ENCODE data around the gene C16orf92. TPM values are rescaled to one million over a fixed set of nuclear protein-coding genes. Genes with fewer than 3 reads are reported as not detected.

Gene C16orf92
- total and polyA plus RNA-seq, 2 of the 13 experiments (the other 11 are each of a cell fraction or from before 2014, with no cell fraction given): not detected

GRCh38 chr16:30025156-30025555, 2.2 kb downstream of the C16orf92 start (continued):
- no peak for TF ChIP-seq RFX3 (CRISPR knock-in tag; IDR thresholded peaks at IDR 0.05)
- TF ChIP-seq THAP8 (CRISPR knock-in tag; IDR thresholded peaks at IDR 0.05; ENCODE audit: borderline replicate concordance): no peak
- no peak for TF ChIP-seq ZNF775 (CRISPR knock-in tag; IDR thresholded peaks at IDR 0.05; ENCODE audit: borderline replicate concordance)
- TF ChIP-seq ZNF510 (CRISPR knock-in tag; IDR thresholded peaks at IDR 0.05; ENCODE audit: low read depth): no peak

GRCh38 chr16:30025574-30025973, 2.6 kb downstream of the C16orf92 start:
- no peaks in the 10 kb centered on the region for H3K36me3 ChIP-seq (replicated peaks in 1 of 2; ENCODE audit: control insufficient read depth in 1 of 2, insufficient read depth in 2 of 2, low read length in 2 of 2)
- H3K4me3 ChIP-seq (replicated peaks in 1 of 3; ENCODE audit: insufficient read depth in 1 of 3, low read depth in 2 of 3, low read length in 3 of 3): no peak overlapping the region
- H3K9me3 ChIP-seq (ENCODE audit: low read length): no peaks in the 10 kb centered on the region
- POLR2A ChIA-PET: no interaction called here
- no peak for ATAC-seq
- in situ Hi-C loops (cut with HindIII; ENCODE audit: extremely low pct_ligation_motif_present, low pct_unique_long_range_greater_than_20kb) (no loop called here), intact Hi-C loops (cut with micrococcal nuclease; ENCODE audit: unreplicated experiment) (no loop called here)
- H3K79me2 ChIP-seq (ENCODE audit: insufficient read depth, low read length): no peaks in the 10 kb centered on the region
- H4K20me1 ChIP-seq (ENCODE audit: insufficient read depth, low read length): no peaks in the 10 kb centered on the region
- CTCF ChIA-PET (ENCODE audit: low intra/inter-chr PET ratio, low total read pairs): no interaction called here
- H3K4me2 ChIP-seq (ENCODE audit: low read depth, low read length): no peak overlapping the region
- TF ChIP-seq ATRX (CRISPR knock-in tag; IDR thresholded peaks at IDR 0.05; ENCODE audit: borderline replicate concordance) (no peak), PAF1 (CRISPR knock-in tag; IDR thresholded peaks at IDR 0.05) (no peak), MYNN (CRISPR knock-in tag; IDR thresholded peaks at IDR 0.05; ENCODE audit: low read depth) (no peak), KDM6A (CRISPR knock-in tag; IDR thresholded peaks at IDR 0.05; ENCODE audit: low read depth) (no peak), ZNF720 (CRISPR knock-in tag; IDR thresholded peaks at IDR 0.05) (no peak), HIC2 (CRISPR knock-in tag; IDR thresholded peaks at IDR 0.05; ENCODE audit: low read depth) (no peak), ZNF75D (CRISPR knock-in tag; IDR thresholded peaks at IDR 0.05; ENCODE audit: borderline replicate concordance) (no peak)
- no peak overlapping the region for H3K27ac ChIP-seq (ENCODE audit: extremely low read length, insufficient read depth, low read length)
- no TSS peak for BruUV-seq (replicated peaks)
- H3K9ac ChIP-seq (ENCODE audit: insufficient read depth, low read depth, low read length): no peak overlapping the region
- WGBS (ENCODE audit: low lambda C conversion rate): 6% methylated on average over 7 of the region's 7 CpGs
- no peak overlapping the region for H2AFZ ChIP-seq (ENCODE audit: low read length)
- H3K27me3 ChIP-seq (ENCODE audit: control insufficient read depth in 1 of 2, insufficient read depth in 2 of 2, low read length in 2 of 2): peaks cover 34 to 85% of the 10 kb centered on the region in 2 experiments
- peaks cover 9% of the 10 kb centered on the region; the same call in 1 of the 2 replicates for H3K4me1 ChIP-seq (ENCODE audit: insufficient read depth, low read length)
- no peak for FAIRE-seq
- DNase-seq (ENCODE audit: low spot score): no peak
